Panc1 (cell line): ENCODE measurements around the gene WDR83.

Source experiments
- CTCF ChIP-seq: fragments of 450-650 bp; IDR thresholded peaks from 2 replicates; pipeline ENCODE4 v1.5.1; 2017; ENCODE audit warnings: mild to moderate bottlenecking
- TF ChIP-seq, protein P1 (sequence below), 2 experiments: IDR thresholded peaks; 2 replicates each; pipeline ENCODE4 v1.6.1; 2011 to 2012; ENCODE audit warnings: low read depth in 2 of 2, control low read depth in 1 of 2, low read length in 1 of 2, mild to moderate bottlenecking in 1 of 2, moderate library complexity in 1 of 2; ENCODE audit not compliant: insufficient read depth in 1 of 2

DNA sequence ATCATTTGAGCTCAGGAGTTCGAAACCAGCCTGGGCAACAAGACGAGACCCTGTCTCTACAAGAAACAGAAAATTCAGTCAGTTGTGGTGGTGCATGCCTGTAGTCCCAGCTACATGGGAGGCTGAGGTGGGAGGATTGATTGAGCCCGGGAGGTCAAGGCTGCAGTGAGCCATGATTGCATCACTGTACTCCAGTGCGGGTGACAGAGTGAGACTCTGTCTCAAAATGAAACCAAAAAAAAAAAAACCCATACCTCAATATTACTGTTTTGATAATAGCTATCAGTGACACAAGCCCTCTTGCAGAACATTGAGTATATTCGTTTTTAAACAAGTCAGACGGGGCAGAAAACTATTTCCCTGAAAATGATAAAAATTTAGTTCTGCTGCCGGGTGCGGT is 39.6 kb upstream of the WDR83 start:
- no peak for TF ChIP-seq CTCF
- TF ChIP-seq, protein P1, sequence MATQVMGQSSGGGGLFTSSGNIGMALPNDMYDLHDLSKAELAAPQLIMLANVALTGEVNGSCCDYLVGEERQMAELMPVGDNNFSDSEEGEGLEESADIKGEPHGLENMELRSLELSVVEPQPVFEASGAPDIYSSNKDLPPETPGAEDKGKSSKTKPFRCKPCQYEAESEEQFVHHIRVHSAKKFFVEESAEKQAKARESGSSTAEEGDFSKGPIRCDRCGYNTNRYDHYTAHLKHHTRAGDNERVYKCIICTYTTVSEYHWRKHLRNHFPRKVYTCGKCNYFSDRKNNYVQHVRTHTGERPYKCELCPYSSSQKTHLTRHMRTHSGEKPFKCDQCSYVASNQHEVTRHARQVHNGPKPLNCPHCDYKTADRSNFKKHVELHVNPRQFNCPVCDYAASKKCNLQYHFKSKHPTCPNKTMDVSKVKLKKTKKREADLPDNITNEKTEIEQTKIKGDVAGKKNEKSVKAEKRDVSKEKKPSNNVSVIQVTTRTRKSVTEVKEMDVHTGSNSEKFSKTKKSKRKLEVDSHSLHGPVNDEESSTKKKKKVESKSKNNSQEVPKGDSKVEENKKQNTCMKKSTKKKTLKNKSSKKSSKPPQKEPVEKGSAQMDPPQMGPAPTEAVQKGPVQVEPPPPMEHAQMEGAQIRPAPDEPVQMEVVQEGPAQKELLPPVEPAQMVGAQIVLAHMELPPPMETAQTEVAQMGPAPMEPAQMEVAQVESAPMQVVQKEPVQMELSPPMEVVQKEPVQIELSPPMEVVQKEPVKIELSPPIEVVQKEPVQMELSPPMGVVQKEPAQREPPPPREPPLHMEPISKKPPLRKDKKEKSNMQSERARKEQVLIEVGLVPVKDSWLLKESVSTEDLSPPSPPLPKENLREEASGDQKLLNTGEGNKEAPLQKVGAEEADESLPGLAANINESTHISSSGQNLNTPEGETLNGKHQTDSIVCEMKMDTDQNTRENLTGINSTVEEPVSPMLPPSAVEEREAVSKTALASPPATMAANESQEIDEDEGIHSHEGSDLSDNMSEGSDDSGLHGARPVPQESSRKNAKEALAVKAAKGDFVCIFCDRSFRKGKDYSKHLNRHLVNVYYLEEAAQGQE (IDR thresholded peaks at IDR 0.05; ENCODE audit: insufficient read depth in 1 of 2, low read depth in 2 of 2, low read length in 1 of 2) = no peak
